Measurements from ENCODE around the gene TMEM169. TPM values are rescaled to one million over a fixed set of nuclear protein-coding genes. Genes with fewer than 3 reads are reported as not detected.

The TMEM169 gene
- total RNA-seq, 4 donors from 2014 or later, result 0.36 to 1.6 (median 0.70) TPM

DNA sequence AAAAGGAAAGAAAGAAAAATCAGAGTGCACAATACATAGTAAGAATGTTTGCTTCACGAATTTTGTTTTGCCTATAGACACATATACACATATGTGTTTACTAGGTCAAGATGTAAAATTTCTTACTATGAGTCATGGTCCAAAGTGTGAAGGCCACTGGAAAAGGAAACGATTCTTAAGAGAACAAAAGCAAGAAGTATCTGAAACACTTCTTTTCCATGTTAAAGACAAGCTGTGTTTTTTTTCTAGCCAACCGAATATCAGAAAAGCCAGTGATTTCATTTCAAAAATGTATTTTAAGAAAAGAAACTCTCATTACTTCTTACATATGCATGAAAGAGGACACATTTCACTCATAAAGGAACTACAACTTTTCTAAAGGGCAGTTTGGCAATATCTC is 25.0 kb upstream of the TMEM169 start:
- ATAC-seq (ENCODE audit: low FRiP score) (no peak), DNase-seq (ENCODE audit: low spot score) (no peak)
- TF ChIP-seq, protein P1, sequence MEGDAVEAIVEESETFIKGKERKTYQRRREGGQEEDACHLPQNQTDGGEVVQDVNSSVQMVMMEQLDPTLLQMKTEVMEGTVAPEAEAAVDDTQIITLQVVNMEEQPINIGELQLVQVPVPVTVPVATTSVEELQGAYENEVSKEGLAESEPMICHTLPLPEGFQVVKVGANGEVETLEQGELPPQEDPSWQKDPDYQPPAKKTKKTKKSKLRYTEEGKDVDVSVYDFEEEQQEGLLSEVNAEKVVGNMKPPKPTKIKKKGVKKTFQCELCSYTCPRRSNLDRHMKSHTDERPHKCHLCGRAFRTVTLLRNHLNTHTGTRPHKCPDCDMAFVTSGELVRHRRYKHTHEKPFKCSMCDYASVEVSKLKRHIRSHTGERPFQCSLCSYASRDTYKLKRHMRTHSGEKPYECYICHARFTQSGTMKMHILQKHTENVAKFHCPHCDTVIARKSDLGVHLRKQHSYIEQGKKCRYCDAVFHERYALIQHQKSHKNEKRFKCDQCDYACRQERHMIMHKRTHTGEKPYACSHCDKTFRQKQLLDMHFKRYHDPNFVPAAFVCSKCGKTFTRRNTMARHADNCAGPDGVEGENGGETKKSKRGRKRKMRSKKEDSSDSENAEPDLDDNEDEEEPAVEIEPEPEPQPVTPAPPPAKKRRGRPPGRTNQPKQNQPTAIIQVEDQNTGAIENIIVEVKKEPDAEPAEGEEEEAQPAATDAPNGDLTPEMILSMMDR (IDR thresholded peaks at IDR 0.05), result no peak

GRCh38 chr2:216057688-216058193 is 24.0 kb upstream of the TMEM169 start:
- TF ChIP-seq, protein P1 (IDR thresholded peaks at IDR 0.05), result no peak
- ATAC-seq (ENCODE audit: low FRiP score) (no peak), DNase-seq (ENCODE audit: low spot score) (no peak)

DNA sequence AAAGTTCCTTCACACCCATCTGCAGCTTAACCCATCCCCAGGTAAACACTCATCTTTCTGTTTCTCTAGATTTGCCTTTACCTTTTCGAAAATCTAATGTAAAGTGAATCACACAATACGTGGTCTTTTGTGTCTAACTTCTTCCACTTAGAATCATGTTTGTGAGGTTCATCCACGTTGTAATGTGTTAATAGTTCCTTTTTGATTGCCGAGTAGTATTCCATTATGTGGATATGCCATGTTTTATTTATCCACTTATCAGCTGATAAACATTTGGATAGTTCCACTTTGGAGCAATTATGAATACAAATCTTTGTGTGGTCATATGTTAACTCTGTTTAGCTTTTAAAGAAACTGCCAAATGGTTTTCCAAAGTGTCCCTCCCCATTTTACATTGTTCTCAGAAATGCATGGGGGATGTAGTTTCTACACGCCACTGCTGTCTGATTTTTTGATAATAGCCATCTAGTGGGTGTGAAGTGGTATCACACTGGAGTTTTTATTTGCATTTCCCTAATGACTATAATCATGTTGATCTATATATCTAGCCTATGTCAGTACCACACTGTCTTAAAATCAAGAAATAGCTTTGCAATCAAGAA is 22.4 kb upstream of the TMEM169 start:
- no peak for DNase-seq (ENCODE audit: low spot score)
- TF ChIP-seq, protein P1 (IDR thresholded peaks at IDR 0.05), result no peak
- ATAC-seq (ENCODE audit: low FRiP score), result no peak

DNA sequence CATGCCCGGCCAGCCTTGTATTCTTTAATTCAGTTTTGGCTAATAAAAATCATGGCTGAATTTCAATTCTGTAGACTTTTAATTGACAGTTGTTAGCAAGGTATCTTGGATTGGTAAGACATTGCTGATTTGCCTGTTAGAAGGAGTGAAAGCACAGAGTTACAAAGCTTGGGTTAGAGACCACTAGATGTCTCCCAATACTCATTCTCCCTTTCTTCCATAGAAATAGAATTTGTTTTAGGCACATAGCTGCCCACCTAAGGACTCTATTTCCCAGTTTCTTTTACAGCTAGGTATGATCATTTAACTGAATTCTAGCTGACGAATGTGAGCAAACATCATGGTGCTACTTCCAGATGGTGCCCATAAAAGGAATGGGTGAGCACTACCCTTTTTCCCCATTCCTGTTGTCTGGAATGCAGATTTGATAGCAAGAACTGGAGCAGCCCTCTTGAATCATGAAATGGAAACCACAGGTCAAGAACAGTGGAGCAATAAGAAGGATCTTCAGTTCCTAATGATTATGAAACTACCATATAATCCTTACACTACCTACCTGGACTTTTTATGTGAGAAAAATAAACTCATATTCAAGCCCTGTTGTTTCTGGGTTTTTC is 17.6 kb upstream of the TMEM169 start:
- ATAC-seq (ENCODE audit: low FRiP score), result no peak
- TF ChIP-seq, protein P1 (IDR thresholded peaks at IDR 0.05), result no peak
- DNase-seq (ENCODE audit: low spot score), result no peak

DNA sequence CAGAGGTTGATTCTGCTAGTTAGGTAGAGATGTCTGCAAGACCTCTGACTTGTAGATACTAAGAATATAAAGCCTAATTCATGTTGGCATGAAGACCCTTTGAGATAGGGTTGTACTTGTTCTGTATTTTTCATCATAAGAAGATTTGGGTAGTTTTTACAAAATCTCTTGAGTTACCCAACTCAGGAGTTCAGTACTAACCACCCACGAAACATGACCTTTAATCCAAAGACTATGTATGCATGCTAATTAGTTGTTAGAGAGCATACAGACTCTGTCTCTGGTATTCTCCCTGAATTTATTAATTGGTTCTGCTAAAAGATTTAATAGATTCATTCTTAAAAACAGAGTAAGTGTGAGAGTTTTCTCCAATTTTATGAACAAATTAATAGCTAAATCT is 17.1 kb upstream of the TMEM169 start:
- ATAC-seq (ENCODE audit: low FRiP score) (no peak), DNase-seq (ENCODE audit: low spot score) (no peak)
- TF ChIP-seq, protein P1 (IDR thresholded peaks at IDR 0.05), result no peak

DNA sequence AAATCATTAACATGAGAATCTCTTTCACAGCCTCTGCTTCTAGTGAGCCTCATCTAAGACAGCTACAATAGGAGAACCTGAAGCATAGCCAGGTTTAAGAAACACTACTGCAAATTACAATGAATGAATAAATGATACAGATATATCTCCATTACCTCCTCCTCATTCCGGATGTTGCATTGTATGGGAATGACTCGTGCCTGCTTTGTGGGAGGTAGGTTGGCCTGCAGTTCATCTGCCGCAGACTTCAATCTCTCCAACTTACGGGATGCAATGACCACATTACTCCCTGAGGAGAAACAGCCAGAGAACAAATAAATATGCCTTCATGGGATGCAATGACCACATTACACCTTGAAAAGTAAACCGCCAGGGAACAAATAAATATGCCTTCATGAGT is 15.5 kb upstream of the TMEM169 start:
- no peak for ATAC-seq (ENCODE audit: low FRiP score)
- DNase-seq (ENCODE audit: low spot score), result no peak
- TF ChIP-seq, protein P1 (IDR thresholded peaks at IDR 0.05), result no peak

GRCh38 chr2:216069028-216069427 is 12.7 kb upstream of the TMEM169 start:
- no peak for DNase-seq (ENCODE audit: low spot score)
- ATAC-seq (ENCODE audit: low FRiP score), result no peak
- TF ChIP-seq, protein P1 (IDR thresholded peaks at IDR 0.05), result no peak
